HepG2 (cell line): ENCODE measurements around the gene C10orf120.

Source experiments
- MED1 ChIP-seq: sonication (generic); formaldehyde crosslinking; IDR thresholded peaks from 2 replicates; pipeline ENCODE4 v1.4.0; 2020; ENCODE audit warnings: missing genetic modification reagents
- MTA3 ChIP-seq: sonication (generic); formaldehyde crosslinking; IDR thresholded peaks from 2 replicates; pipeline ENCODE4 v1.4.0; 2020; ENCODE audit warnings: missing genetic modification reagents
- POLR2A ChIP-seq, 2 experiments: IDR thresholded peaks; 2 replicates each; pipeline ENCODE4 v1.6.1; 2011; ENCODE audit warnings: low read depth in 2 of 2, low read length in 2 of 2, mild to moderate bottlenecking in 1 of 2, moderate library complexity in 1 of 2; ENCODE audit not compliant: insufficient read depth in 1 of 2
- SIN3A ChIP-seq: IDR thresholded peaks from 2 replicates; pipeline ENCODE4 v1.6.1; 2011; ENCODE audit warnings: low read depth, mild to moderate bottlenecking, control low read depth, low read length, borderline replicate concordance
- TAF1 ChIP-seq: sonication (generic); formaldehyde crosslinking; IDR thresholded peaks from 2 replicates; pipeline ENCODE4 v1.4.0; 2020; ENCODE audit warnings: missing genetic modification reagents
- ZNF383 ChIP-seq: sonication (generic); formaldehyde crosslinking; IDR thresholded peaks from 2 replicates; pipeline ENCODE4 v1.4.0; 2020; ENCODE audit warnings: missing genetic modification reagents, mild to moderate bottlenecking, borderline replicate concordance
- ZNF567 ChIP-seq: sonication (generic); formaldehyde crosslinking; IDR thresholded peaks from 2 replicates; pipeline ENCODE4 v1.8.1; 2023; ENCODE audit warnings: mild to moderate bottlenecking, missing genetic modification reagents, borderline replicate concordance
- ZNF660 ChIP-seq: sonication (generic); formaldehyde crosslinking; IDR thresholded peaks from 2 replicates; pipeline ENCODE4 v1.5.1; 2020; ENCODE audit warnings: mild to moderate bottlenecking, low read depth, missing genetic modification reagents, borderline replicate concordance
- ZNF777 ChIP-seq: sonication (generic); formaldehyde crosslinking; IDR thresholded peaks from 2 replicates; pipeline ENCODE4 v1.4.0; 2020; ENCODE audit warnings: missing genetic modification reagents
- ZNF792 ChIP-seq: IDR thresholded peaks from 2 replicates; pipeline ENCODE4 v1.6.1; 2016
- ZNF883 ChIP-seq: sonication (generic); formaldehyde crosslinking; IDR thresholded peaks from 2 replicates; pipeline ENCODE4 v1.5.1; 2020; ENCODE audit warnings: mild to moderate bottlenecking, missing genetic modification reagents; ENCODE audit errors: not compliant biosample characterization
- TF ChIP-seq, protein P1 (sequence below): sonication (generic); formaldehyde crosslinking; IDR thresholded peaks from 2 replicates; pipeline ENCODE4 v1.5.0; 2020; ENCODE audit warnings: mild to moderate bottlenecking, missing genetic modification reagents, moderate library complexity
- TF ChIP-seq, protein P2 (sequence below): IDR thresholded peaks from 2 replicates; pipeline ENCODE4 v1.6.1; 2018; ENCODE audit warnings: missing genetic modification reagents, mild to moderate bottlenecking, missing compliant biosample characterization
- TF ChIP-seq, protein P3 (sequence below): sonication (generic); formaldehyde crosslinking; IDR thresholded peaks from 2 replicates; pipeline ENCODE4 v1.8.1; 2022; ENCODE audit warnings: mild to moderate bottlenecking, missing genetic modification reagents

GRCh38 chr10:122699796-122700455, at the start of gene C10orf120:
- no peak for TF ChIP-seq MED1
- no peak for TF ChIP-seq ZNF383
- TF ChIP-seq MTA3: no peak
- TF ChIP-seq, protein P1, sequence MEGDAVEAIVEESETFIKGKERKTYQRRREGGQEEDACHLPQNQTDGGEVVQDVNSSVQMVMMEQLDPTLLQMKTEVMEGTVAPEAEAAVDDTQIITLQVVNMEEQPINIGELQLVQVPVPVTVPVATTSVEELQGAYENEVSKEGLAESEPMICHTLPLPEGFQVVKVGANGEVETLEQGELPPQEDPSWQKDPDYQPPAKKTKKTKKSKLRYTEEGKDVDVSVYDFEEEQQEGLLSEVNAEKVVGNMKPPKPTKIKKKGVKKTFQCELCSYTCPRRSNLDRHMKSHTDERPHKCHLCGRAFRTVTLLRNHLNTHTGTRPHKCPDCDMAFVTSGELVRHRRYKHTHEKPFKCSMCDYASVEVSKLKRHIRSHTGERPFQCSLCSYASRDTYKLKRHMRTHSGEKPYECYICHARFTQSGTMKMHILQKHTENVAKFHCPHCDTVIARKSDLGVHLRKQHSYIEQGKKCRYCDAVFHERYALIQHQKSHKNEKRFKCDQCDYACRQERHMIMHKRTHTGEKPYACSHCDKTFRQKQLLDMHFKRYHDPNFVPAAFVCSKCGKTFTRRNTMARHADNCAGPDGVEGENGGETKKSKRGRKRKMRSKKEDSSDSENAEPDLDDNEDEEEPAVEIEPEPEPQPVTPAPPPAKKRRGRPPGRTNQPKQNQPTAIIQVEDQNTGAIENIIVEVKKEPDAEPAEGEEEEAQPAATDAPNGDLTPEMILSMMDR (CRISPR knock-in tag): no peak
- TF ChIP-seq TAF1: no peak
- TF ChIP-seq ZNF883 (CRISPR knock-in tag): no peak
- no peak for TF ChIP-seq ZNF792 (CRISPR knock-in tag)
- TF ChIP-seq ZNF567 (CRISPR knock-in tag): no peak
- TF ChIP-seq POLR2A (IDR thresholded peaks at IDR 0.05; ENCODE audit: insufficient read depth in 1 of 2, low read depth in 2 of 2, low read length in 2 of 2): no peak
- no peak for TF ChIP-seq ZNF777 (CRISPR knock-in tag)
- no peak for TF ChIP-seq SIN3A
- TF ChIP-seq, protein P2, sequence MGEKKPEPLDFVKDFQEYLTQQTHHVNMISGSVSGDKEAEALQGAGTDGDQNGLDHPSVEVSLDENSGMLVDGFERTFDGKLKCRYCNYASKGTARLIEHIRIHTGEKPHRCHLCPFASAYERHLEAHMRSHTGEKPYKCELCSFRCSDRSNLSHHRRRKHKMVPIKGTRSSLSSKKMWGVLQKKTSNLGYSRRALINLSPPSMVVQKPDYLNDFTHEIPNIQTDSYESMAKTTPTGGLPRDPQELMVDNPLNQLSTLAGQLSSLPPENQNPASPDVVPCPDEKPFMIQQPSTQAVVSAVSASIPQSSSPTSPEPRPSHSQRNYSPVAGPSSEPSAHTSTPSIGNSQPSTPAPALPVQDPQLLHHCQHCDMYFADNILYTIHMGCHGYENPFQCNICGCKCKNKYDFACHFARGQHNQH: no peak
- TF ChIP-seq, protein P3, sequence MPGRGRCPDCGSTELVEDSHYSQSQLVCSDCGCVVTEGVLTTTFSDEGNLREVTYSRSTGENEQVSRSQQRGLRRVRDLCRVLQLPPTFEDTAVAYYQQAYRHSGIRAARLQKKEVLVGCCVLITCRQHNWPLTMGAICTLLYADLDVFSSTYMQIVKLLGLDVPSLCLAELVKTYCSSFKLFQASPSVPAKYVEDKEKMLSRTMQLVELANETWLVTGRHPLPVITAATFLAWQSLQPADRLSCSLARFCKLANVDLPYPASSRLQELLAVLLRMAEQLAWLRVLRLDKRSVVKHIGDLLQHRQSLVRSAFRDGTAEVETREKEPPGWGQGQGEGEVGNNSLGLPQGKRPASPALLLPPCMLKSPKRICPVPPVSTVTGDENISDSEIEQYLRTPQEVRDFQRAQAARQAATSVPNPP: no peak
- no peak for TF ChIP-seq ZNF660 (CRISPR knock-in tag)
